ENCODE results near the gene SYNCRIP. TPM values are rescaled to one million over a fixed set of nuclear protein-coding genes. Genes with fewer than 3 reads are reported as not detected.
A peak's percentile ranks its signal among the peaks of the same experiment; 100 is the strongest.

SYNCRIP gene
- total and polyA plus RNA-seq, 2 of the 13 experiments (the other 11 are each of a cell fraction or from before 2014, with no cell fraction given), result 8.1 to 112 TPM

DNA sequence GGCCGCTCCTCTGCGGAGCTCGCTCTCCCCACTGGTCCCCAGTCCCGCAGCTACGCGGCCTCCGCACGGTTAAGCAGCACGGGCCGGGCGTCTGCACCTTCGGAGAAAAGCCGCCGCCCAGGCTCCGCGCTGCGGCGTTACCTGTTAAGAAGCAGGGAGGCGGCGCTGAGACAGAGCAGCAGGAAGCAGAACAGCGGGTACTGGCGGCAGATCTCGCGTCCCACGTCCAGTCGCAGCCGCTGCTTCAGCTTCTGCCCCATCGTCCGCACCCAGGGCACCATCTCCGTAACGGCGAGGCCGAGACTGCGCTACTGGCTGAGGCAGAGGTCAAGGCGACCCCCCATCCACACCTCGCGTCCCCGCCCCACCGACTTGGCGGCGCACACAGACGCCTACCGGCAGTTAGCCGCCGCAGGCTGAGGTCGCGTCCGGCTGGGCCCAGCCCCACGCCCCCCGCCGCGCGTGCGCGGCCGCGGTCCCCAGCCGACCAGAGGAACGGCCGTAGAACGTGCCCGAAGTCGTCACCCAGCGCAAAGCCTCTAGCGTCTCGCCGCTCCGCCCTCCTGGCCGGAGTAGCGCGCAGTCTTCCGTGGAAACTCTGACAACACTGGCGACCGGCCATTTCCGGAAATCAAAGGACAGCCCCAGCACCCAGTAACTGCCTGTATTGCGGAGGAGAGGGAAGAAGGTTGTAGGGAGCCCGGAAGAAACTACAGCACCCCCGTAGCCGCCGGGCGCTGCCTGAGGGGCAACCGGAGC lies 49.1 kb downstream of the SYNCRIP start, which contains the start of gene SNX14 (continued):
- TF ChIP-seq, protein P1, sequence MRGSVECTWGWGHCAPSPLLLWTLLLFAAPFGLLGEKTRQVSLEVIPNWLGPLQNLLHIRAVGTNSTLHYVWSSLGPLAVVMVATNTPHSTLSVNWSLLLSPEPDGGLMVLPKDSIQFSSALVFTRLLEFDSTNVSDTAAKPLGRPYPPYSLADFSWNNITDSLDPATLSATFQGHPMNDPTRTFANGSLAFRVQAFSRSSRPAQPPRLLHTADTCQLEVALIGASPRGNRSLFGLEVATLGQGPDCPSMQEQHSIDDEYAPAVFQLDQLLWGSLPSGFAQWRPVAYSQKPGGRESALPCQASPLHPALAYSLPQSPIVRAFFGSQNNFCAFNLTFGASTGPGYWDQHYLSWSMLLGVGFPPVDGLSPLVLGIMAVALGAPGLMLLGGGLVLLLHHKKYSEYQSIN (CRISPR knock-in tag; IDR thresholded peaks at IDR 0.05; ENCODE audit: borderline replicate concordance), result no peak
- TF ChIP-seq, protein P2, sequence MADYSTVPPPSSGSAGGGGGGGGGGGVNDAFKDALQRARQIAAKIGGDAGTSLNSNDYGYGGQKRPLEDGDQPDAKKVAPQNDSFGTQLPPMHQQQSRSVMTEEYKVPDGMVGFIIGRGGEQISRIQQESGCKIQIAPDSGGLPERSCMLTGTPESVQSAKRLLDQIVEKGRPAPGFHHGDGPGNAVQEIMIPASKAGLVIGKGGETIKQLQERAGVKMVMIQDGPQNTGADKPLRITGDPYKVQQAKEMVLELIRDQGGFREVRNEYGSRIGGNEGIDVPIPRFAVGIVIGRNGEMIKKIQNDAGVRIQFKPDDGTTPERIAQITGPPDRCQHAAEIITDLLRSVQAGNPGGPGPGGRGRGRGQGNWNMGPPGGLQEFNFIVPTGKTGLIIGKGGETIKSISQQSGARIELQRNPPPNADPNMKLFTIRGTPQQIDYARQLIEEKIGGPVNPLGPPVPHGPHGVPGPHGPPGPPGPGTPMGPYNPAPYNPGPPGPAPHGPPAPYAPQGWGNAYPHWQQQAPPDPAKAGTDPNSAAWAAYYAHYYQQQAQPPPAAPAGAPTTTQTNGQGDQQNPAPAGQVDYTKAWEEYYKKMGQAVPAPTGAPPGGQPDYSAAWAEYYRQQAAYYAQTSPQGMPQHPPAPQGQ (CRISPR knock-in tag; IDR thresholded peaks at IDR 0.05; ENCODE audit: borderline replicate concordance), result 0 out of 2 replicates have a peak, but pooled peaks have one; percentile 26
- TF ChIP-seq RARG (CRISPR knock-in tag; IDR thresholded peaks at IDR 0.05; ENCODE audit: low read depth) (peak; percentile 96), IKZF5 (CRISPR knock-in tag; IDR thresholded peaks at IDR 0.05) (0 out of 2 replicates have a peak, but pooled peaks have one; percentile 65), WIZ (CRISPR knock-in tag; IDR thresholded peaks at IDR 0.05) (peak; percentile 79), NR2F1 (CRISPR knock-in tag; IDR thresholded peaks at IDR 0.05) (no peak), GTF2F1 (IDR thresholded peaks at IDR 0.05; ENCODE audit: low read length) (no peak), ETS1 (CRISPR knock-in tag; IDR thresholded peaks at IDR 0.05) (no peak), GMEB1 (CRISPR knock-in tag; IDR thresholded peaks at IDR 0.05; ENCODE audit: borderline replicate concordance) (peak; percentile 95)
- TF ChIP-seq, protein P3, sequence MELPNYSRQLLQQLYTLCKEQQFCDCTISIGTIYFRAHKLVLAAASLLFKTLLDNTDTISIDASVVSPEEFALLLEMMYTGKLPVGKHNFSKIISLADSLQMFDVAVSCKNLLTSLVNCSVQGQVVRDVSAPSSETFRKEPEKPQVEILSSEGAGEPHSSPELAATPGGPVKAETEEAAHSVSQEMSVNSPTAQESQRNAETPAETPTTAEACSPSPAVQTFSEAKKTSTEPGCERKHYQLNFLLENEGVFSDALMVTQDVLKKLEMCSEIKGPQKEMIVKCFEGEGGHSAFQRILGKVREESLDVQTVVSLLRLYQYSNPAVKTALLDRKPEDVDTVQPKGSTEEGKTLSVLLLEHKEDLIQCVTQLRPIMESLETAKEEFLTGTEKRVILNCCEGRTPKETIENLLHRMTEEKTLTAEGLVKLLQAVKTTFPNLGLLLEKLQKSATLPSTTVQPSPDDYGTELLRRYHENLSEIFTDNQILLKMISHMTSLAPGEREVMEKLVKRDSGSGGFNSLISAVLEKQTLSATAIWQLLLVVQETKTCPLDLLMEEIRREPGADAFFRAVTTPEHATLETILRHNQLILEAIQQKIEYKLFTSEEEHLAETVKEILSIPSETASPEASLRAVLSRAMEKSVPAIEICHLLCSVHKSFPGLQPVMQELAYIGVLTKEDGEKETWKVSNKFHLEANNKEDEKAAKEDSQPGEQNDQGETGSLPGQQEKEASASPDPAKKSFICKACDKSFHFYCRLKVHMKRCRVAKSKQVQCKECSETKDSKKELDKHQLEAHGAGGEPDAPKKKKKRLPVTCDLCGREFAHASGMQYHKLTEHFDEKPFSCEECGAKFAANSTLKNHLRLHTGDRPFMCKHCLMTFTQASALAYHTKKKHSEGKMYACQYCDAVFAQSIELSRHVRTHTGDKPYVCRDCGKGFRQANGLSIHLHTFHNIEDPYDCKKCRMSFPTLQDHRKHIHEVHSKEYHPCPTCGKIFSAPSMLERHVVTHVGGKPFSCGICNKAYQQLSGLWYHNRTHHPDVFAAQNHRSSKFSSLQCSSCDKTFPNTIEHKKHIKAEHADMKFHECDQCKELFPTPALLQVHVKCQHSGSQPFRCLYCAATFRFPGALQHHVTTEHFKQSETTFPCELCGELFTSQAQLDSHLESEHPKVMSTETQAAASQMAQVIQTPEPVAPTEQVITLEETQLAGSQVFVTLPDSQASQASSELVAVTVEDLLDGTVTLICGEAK (IDR thresholded peaks at IDR 0.05), result no peak
- TF ChIP-seq, protein P3 (CRISPR knock-in tag; IDR thresholded peaks at IDR 0.05), result no peak

Measured in HepG2 (cell line).